Ovary (tissue), 9 donors: Measurements from ENCODE around the gene DLL3. TPM values are rescaled to one million over a fixed set of nuclear protein-coding genes. Genes with fewer than 3 reads are reported as not detected.
"Not testable (repeated sequence)": the region's sequence is repeated elsewhere in the genome, so short reads cannot be mapped to it uniquely, and the experiment has no call there.

Source experiments
- DNase-seq, 5 donors: peaks; one replicate each; pipeline ENCODE4 v3.0.0-alpha.2; 2019 to 2020
- H3K27ac ChIP-seq, 2 donors: fragments of 200-600 bp; one replicate each; pipeline versions ENCODE4 v1.5.1 to v1.8.0; 2019 to 2022
- H3K27me3 ChIP-seq: fragments of 200-600 bp; one replicate; pipeline ENCODE4 v1.8.0; 2022
- H3K36me3 ChIP-seq: fragments of 200-600 bp; sonication (generic); one replicate; pipeline ENCODE4 v1.5.1; 2019
- H3K4me1 ChIP-seq: one replicate; pipeline ENCODE4 v1.8.1; 2013; ENCODE audit warnings: mild to moderate bottlenecking, moderate library complexity; ENCODE audit not compliant: insufficient read depth
- H3K4me3 ChIP-seq: fragments of 200-600 bp; sonication (generic); one replicate; pipeline ENCODE4 v1.5.1; 2017
- H3K9me3 ChIP-seq, 2 donors: fragments of 200-600 bp in 1 of 2; sonication (generic) in 1 of 2; one replicate each; pipeline versions ENCODE4 v1.5.1 to v1.8.1; 2013 to 2019; ENCODE audit warnings: mild to moderate bottlenecking in 1 of 2, moderate library complexity in 1 of 2
- EP300 ChIP-seq: sonication (generic); formaldehyde crosslinking; IDR thresholded peaks from one replicate; pipeline ENCODE4 v1.6.1; 2017; ENCODE audit warnings: antibody characterized with exemption
- POLR2A ChIP-seq: fragments of 450-650 bp; IDR thresholded peaks from one replicate; pipeline ENCODE4 v1.6.1; 2017; ENCODE audit warnings: antibody characterized with exemption, mild to moderate bottlenecking, moderate library complexity
- WGBS, 3 donors: extraction: QIAGEN DNeasy Blood & Tissue Kit in 1 of 3; methylation state at CpG; one replicate each; pipeline versions ENCODE4 v1.1.5 to v1.1.7; 2013 to 2017; 5-methylcytosine and 5-hydroxymethylcytosine counted together
- intact Hi-C, 4 donors: fragments of 100-400 bp; cut with DNase I; formaldehyde crosslinking; loops; one replicate each; pipeline versions ENCODE4 v1.11.0 to v1.15.1; 2022 to 2023
- polyA plus RNA-seq, 2 donors: library from polyadenylated mRNA; stranded (reverse); fragments of 200-250 nt in 1 of 2; fragments of 350-450 nt in 1 of 2; fragmentation: Illumina TruSeq in 1 of 2; extraction: RNeasy Lipid Tissue Mini Kit (QIAGEN cat#74804) in 1 of 2; gene quantifications; one replicate each; pipeline ENCODE4 v1.2.3, GENCODE V29; 2013 to 2014
- total RNA-seq, 7 donors: library from RNA; depleted of rRNA in 2 of 7; stranded (reverse); fragments of >200 nt in 2 of 7; fragmentation: NEBNext Ultra II Directional in 3 of 7; extraction: Animal tissue kit (Norgen Biotek cat#: 25700) in 3 of 7; gene quantifications; one replicate each; pipeline versions ENCODE4 v1.1.0 to v1.2.4, GENCODE V29; 2016 to 2023
- TF ChIP-seq, protein P1 (sequence below), 3 donors: fragments of 450-650 bp in 2 of 3; fragments of 200-600 bp in 1 of 3; IDR thresholded peaks; one replicate each; pipeline versions ENCODE4 v1.5.1 to v1.8.0; 2016 to 2022; ENCODE audit warnings: antibody characterized with exemption in 3 of 3, mild to moderate bottlenecking in 1 of 3
- donor health status: DM: no; HTN: no; CAD: no; lungs with moderate emphysema.
- donor health status: DM: no; HTN: no; CAD: no.
- donor health status: Bipolar disorder and iron deficiency.
- donor health status: DM: yes; HTN: yes; CAD: no.
- donor health status: DM: no; HTN: no; CAD: no.
- donor health status: DM: yes; HTN: yes; CAD: no.

The DLL3 gene
- total and polyA plus RNA-seq, 9 donors: 0.10 to 0.33 (median 0.22) TPM; not detected in 4

DNA sequence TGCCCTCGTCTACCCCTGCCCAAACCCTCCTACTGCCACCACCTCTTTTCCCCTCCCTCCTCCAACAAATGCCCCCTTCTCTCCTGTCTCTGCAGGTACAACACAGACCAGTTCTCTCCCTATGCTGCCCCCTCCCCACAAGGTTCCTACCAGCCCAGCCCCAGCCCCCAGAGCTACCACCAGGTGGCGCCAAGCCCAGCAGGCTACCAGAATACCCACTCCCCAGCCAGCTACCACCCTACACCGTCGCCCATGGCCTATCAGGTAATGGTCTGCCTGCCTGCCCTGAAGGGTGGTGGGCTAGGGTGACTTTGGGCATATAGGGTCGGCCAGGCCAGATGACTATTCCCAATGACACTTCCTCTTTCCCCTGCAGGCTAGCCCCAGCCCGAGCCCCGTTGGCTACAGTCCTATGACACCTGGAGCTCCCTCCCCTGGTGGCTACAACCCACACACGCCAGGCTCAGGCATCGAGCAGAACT, 24.6 kb upstream of the DLL3 start:
- intact Hi-C loops: loop anchor here in 2 of 4 donors (10.0 kb wide), 1 partner anchor 61 kb away; the partner anchor contains the start of gene EID2B (in 2 of the 2)
- no peak overlapping the region for H3K27ac ChIP-seq

DNA sequence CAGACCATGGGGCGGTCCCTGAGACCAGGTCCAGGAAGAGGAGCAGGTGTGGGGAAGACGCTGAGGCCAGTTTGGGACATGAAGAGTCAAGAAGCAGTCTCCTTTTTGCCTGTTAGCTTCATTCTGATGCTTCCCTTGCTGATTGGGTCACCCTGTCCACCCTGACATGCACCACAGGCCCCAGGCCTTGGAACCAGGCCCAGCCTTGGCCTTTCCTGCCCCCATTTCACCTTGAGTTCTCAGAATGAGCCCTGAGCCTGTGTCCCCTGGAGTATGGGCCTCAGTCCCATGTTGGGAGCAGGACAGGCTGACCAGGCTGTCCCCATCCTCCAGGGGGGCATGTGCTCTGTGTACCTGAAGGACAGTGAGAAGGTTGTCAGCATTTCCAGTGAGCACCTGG, 23.0 kb upstream of the DLL3 start:
- no peak overlapping the region for H3K4me3 ChIP-seq
- no peaks in the 10 kb centered on the region for H3K9me3 ChIP-seq
- no peaks in the 10 kb centered on the region for H3K27me3 ChIP-seq
- H3K36me3 ChIP-seq: no peaks in the 10 kb centered on the region
- no peak overlapping the region for H3K27ac ChIP-seq
- TF ChIP-seq, protein P1, sequence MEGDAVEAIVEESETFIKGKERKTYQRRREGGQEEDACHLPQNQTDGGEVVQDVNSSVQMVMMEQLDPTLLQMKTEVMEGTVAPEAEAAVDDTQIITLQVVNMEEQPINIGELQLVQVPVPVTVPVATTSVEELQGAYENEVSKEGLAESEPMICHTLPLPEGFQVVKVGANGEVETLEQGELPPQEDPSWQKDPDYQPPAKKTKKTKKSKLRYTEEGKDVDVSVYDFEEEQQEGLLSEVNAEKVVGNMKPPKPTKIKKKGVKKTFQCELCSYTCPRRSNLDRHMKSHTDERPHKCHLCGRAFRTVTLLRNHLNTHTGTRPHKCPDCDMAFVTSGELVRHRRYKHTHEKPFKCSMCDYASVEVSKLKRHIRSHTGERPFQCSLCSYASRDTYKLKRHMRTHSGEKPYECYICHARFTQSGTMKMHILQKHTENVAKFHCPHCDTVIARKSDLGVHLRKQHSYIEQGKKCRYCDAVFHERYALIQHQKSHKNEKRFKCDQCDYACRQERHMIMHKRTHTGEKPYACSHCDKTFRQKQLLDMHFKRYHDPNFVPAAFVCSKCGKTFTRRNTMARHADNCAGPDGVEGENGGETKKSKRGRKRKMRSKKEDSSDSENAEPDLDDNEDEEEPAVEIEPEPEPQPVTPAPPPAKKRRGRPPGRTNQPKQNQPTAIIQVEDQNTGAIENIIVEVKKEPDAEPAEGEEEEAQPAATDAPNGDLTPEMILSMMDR (IDR thresholded peaks at IDR 0.05): no peak
- TF ChIP-seq POLR2A (no peak), EP300 (no peak)
- 89 to 100% (median 91%) methylated on average over 2 of the region's 2 CpGs for WGBS, 3 donors
- no peak for DNase-seq
- H3K4me1 ChIP-seq: no peaks in the 10 kb centered on the region
- intact Hi-C loops: loop anchor here in 2 of 4 donors (10.0 kb wide), 1 partner anchor 59 kb away; the partner anchor contains the start of gene EID2B (in 2 of the 2)

More for the DNA sequence above, 24.6 kb upstream of the DLL3 start:
- WGBS, 3 donors: 44 to 45% (median 45%) methylated on average over 9 of the region's 9 CpGs
- H3K36me3 ChIP-seq: no peaks in the 10 kb centered on the region
- no peak overlapping the region for H3K4me3 ChIP-seq
- no peaks in the 10 kb centered on the region for H3K9me3 ChIP-seq
- no peaks in the 10 kb centered on the region for H3K27me3 ChIP-seq
- peak; percentile 38 to 69 (median 61) for DNase-seq
- TF ChIP-seq, protein P1 (IDR thresholded peaks at IDR 0.05): peak; percentile 30 to 49 (median 43)
- TF ChIP-seq EP300: no peak
- no peaks in the 10 kb centered on the region for H3K4me1 ChIP-seq

DNA sequence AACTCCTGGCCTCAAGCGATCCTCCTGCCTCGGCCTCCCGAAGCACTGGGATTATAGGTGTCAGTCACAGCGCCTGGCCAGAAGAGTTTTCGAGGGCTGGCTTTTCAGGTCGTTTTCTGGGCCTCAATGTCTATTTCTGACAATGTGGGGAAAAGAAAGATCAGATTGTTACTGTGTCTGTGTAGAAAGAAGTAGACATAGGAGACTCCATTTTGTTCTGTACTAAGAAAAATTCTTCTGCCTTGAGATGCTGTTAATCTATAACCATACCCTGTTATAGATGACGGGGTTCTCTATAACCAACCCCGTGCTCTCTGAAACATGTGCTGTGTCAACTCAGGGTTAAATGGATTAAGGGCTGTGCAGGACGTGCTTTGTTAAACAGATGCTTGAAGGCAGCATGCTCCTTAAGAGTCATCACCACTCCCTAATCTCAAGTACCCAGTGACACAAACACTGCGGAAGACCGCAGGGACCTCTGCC, 19.4 kb upstream of the DLL3 start:
- intact Hi-C loops: loop anchor here in 2 of 4 donors (10.0 kb wide), 1 partner anchor 55 kb away; the partner anchor contains the start of gene EID2B (in 2 of the 2)
- WGBS, 3 donors: 75 to 79% (median 77%) methylated on average over 11 of the region's 11 CpGs

DNA sequence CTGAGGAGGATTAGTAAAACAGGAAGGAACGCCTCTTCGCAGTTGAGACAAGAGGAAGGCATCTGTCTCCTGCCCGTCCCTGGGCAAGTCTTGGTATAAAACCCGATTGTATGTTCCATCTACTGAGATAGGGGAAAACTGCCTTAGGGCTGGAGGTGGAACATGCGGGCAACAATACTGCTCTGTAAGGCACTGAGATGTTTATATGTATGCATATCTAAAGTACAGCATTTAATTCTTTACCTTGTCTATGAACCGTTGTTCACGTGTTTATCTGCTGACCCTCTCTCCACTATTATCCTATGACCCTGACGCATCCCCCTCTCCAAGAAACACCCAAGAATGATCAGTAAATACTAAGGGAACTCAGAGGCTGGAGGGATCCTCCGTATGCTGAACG, 18.8 kb upstream of the DLL3 start:
- no peaks in the 10 kb centered on the region for H3K27me3 ChIP-seq
- peaks cover 7% of the 10 kb centered on the region for H3K4me1 ChIP-seq
- WGBS, 3 donors: 28 to 45% (median 39%) methylated on average over 10 of the region's 10 CpGs
- no peaks in the 10 kb centered on the region for H3K36me3 ChIP-seq
- no peak overlapping the region for H3K27ac ChIP-seq
- intact Hi-C loops: loop anchor here in 2 of 4 donors (10.0 kb wide), 1 partner anchor 55 kb away; the partner anchor contains the start of gene EID2B (in 2 of the 2)
- peak overlapping the region; percentile 90 for H3K4me3 ChIP-seq
- H3K9me3 ChIP-seq: no peaks in the 10 kb centered on the region
- DNase-seq: no peak
- TF ChIP-seq, protein P1 (IDR thresholded peaks at IDR 0.05): no peak
- TF ChIP-seq POLR2A (no peak), EP300 (no peak)

More for the DNA sequence above, 19.4 kb upstream of the DLL3 start:
- H3K36me3 ChIP-seq, H3K9me3 ChIP-seq, DNase-seq, H3K4me3 ChIP-seq, H3K27ac ChIP-seq, H3K27me3 ChIP-seq, H3K4me1 ChIP-seq: not testable (repeated sequence)
